ENCODE results near the gene P3H2.

Gene P3H2

GRCh38 chr3:190122198-190122771 is 1.6 kb upstream of the P3H2 start:
- no peak for DNase-seq

- DNase-seq, result no peak
These were observed 686 bp upstream of the P3H2 start for GRCh38 chr3:190121383-190121782.

DNA sequence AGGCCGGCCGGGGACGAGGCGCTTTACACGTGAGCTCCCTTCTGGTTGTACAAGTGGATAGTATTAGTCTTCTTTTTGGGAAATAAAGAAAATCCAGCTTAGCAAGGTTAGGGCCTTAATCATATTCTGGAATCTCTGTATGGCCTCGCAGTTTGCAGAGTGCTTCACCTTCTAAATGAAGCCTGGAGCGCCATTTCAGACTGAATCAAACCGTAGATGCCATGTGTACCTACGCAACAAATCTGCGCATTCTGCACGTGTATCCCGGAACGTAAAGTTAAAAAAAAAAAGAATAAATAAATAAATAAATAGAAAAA is 322 bp upstream of the P3H2 start:
- DNase-seq, result no peak

GRCh38 chr3:190119461-190120268 is 1.0 kb downstream of the P3H2 start:
- no peak for DNase-seq

- no peak for DNase-seq
These were observed 2.3 kb downstream of the P3H2 start for GRCh38 chr3:190118438-190118837.

DNA sequence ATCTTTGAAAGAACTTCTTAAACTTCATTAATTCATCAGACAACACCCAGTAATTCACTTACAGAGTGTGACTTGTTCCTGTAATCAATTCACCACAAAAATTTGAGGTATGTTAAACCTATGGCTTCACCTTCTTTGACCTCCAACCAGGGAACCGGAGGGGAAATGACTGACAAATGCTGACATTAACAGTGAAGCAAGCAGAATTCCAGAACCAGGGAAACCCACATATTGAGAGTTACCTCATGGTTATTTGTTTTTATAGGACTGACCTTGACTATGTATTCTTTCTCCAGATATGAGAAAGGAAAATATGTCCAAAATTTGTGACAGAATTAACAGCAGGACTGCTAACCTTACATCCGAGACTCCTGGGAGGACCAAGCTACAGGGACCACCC is 2.7 kb downstream of the P3H2 start:
- DNase-seq, result no peak

- DNase-seq, result no peak
These were observed 4.1 kb downstream of the P3H2 start for GRCh38 chr3:190116551-190117067.

- DNase-seq, result no peak
These were observed 9.9 kb downstream of the P3H2 start for GRCh38 chr3:190110826-190111225.

DNA sequence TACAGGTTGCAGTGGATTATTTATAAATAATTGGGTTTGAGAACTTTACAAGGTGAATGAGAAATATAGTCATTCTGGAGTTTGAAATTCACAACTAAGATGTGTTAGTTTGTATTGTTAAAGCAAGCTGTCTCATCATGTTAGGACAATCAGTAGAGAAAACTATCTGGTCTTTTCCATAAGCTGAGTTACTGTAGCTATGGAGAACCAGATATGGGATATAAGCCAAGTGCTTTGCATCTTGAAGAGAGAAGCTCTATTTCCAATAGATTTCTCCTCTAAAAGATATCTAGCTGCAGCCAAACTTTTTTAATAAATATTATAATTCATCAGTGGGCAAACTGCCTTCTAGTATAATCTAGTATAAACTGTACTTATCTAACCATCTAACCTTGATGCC is 11.3 kb downstream of the P3H2 start:
- DNase-seq, result no peak

DNA sequence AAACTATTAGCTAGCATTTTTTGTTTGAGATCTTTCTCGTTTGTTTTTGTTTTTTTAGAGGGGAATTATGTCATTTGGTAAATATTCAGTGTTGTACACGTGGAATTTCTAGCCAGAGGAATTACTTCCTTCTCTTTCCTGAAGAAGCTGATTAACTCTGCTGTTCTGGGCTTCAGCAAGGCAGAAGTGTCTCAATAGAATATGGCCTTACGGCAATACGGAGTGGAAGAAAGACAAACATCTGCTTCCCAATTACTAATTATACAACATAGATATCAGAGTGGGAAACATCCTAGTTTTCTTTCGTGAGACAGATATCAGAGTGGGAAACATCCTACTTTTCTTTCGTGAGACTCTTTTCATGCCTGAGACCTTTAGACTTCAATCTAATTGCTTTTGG is 11.9 kb downstream of the P3H2 start:
- no peak for DNase-seq

DNA sequence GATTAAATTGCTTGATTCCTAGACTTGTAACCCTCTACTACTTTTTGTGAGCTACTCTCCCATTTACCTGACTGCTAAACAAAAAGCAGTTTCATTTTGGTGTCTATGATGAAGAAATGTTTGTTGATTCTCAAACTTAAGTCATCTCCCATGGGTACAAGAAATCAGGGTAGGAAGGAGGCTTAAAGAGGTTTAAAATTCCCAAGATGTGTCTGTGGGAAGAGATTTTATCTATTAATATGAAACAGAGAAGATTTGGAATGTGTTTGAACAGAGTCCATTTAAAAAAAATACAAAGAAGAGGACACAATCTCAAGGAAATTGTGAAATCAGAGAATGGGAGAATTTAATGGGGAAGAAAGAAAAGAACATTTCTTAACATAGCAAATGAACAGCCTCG is 14.8 kb downstream of the P3H2 start:
- no peak for DNase-seq

DNA sequence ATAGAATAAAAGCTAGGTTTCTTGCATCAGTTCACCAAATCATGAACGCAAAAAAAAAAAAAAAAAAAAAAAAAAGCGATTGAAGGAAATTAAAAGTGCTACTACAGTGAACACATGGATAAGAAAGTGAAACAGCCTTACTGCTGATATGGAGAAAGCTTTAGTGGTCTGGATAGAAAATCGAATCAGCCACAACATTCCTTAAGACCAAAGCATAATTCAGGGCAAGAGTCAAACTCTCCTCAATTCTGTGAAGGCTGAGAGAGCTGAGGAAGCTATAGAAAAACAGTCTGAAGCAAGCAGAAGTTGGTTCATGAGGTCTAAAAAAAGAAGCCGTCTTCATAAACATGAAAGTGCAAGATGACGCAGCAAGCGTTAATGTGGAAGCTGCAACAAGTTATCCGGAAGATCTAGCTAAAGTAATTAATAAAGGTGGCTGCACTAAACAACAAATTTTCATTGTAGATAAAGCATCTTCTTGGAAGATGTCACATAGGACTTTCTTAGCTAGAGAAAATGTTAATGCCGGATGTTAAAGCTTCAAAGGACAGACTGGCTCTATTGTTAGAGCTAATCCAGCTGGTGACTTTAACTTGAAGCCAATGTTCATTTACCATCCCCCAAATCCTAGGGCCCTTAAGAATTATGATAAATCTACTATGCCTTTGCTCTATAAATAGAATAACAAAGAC is 19.2 kb downstream of the P3H2 start:
- no peak for DNase-seq

DNA sequence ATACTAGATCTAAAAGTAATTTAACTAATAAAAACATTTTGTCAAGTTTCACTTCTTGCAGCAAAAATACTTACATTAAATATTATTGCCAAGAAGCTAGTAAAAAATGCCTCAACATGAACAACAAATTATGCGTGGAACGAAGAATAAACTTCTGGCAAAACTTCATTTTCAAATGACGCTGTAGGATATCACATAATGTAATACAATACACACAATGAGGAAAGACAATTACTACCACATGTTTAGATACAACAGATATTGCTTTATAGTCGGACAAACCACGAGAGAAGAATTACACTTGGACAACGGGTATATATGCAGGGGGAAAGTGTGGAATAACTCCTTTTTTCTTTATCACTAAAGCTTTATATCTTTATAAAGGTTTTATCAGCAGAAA is 21.6 kb downstream of the P3H2 start:
- no peak for DNase-seq

DNA sequence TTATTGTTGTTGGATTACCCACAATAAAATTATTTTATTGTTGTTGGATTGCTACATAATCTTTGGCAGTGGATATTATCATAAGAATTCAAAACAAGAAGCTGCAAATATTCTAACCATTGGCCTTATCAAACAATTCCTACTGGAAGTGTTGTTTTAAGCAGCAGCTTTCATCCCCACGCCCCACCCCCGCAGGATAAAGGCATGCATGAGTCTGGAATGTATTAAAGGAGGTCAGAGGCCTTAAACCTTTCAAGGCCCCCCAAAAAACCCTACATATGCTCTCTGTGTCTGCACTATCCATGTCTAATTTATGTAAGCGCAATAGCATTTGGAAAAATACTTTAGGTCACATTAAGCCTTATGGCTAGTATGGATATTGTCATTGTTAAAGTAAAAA is 23.1 kb downstream of the P3H2 start:
- DNase-seq, result no peak

GRCh38 chr3:190097025-190097424 is 23.7 kb downstream of the P3H2 start:
- DNase-seq, result no peak

DNA sequence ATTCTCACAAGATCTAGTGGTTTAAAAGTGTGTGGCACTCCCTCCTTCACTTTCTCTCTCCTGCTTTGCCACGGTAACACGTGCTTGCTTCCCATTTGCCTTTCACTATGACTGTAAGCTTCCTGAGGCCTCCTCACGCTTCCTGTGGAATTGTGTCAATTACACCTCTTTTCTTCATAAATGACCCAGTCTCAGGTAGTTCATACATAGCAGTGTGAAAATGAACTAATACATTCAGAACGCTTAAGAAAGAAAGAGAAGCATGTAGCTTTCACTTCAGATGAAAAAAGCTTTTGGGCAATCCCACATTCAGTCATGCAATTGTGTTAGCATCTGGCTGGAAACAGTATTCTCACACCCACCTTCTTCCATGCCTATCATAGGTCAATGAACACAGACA is 24.4 kb downstream of the P3H2 start:
- DNase-seq, result no peak

DNA sequence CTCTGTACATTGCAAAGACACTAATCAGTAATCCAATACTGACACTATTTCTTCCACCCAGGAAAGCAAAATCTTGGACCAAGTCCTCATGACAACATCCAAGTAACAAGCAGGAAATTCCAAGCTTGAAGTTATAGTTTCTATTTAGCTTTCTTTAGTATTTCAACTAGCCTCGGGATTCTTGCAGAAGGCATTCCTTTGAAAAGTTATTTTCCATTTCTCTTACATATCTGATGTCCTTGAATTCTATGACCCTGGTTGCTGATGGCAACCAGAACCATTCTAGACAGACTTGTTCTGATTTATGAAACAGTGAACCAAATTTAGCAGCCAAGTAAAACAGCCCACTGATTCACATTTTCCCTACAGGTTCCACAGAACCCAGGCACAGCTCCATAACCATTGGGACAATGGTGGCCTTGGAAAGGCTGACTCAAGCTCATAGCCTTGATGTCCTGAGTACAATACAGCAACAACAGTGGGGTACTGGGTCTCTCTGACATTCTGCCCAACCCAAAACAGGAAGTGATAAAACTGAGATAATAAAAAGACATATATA is 26.5 kb downstream of the P3H2 start:
- no peak for DNase-seq

DNA sequence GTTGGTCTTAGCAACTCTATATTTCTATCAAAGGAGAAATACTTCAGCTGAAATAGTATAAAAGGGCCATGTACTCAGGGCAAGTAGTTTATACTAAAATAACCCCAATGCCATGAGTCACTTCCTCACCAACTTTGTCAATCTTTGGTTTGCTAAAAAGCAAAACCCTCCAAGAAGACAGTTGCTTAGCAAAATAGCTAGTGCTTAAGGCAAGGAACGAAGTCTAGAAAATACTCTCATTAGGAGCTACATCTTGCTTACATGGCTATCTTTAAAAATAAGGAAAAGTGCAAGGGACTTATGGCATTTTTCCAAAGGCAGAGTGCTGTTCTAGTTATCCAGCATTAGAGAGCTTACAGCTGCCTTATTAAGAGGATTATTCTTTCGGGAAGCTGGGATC is 28.4 kb downstream of the P3H2 start:
- DNase-seq, result peak; percentile 29

DNA sequence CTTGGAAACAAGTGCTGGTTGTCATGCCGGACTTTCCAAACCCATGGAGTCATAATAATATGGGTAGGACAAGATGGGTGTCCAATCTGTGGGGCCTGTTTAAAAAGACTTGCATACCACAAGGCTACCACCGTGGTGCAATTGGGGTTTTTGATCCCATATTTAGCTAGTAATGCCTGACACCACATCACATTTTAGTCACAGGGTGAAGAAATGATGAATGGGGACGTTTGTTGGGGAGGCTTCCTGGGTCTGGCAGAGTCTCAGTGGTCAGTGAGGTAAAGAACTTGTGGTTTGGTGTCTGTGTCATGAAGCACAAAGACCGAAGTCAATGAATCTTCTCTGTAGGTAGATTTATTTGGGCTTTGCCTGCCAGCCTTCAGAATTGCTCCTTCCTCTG is 31.0 kb downstream of the P3H2 start:
- DNase-seq, result no peak

DNA sequence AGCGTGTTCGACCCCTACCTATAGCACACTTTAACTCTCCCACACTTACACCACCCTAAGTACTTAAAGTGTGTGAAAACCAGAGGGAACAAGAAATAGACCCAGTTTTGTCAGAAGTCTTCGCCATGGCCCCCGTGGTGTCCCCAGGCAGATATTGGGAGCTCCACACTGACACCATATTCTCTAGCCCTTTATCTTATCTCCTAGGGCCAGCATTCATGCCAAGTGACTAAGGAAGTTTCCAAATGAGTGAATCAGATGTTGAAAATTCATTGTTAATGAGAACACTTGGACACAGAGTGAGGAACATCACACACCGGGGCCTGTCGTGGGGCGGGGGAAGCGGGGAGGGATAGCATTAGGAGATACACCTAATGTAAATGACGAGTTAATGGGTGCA is 31.8 kb downstream of the P3H2 start:
- no peak for DNase-seq

DNA sequence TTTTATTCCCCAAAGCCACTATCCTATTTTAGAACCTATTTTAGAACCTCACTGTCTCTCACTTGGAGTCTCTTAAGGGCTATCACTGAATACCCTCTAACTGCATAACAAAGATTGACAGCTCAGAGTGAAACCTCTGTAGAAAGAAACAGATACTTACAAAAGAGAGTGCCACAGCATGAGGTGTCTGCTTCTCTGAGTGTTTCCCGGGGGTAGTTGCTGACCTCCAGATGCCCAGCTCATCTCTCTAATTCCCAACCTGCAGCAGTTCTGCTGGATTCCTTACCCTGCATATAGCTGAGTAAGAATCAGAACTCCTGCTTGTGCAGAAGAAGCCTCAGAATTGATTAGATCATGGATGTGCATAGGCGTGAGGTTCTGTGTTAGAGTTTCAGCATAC is 34.5 kb downstream of the P3H2 start:
- DNase-seq, result no peak

DNA sequence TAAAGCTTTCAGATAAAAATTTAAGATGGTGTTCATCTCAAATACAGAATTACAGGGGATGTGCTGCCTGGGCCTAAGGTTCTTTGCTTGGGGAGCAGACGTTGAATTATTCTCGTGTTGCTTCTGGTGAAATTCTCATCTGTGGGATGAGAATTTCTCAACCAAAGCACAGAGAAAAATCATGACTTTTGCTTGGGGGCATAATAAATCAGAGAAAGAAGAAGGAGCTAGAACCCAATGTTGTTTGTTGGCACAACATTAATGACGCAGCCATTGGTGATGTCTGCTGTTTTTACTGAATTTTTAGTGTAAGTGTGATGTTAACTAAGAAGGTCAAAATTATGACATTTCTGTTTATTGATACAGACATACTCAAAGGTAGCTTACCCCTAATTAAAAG is 35.7 kb downstream of the P3H2 start:
- DNase-seq, result no peak

- DNase-seq, result no peak
These were observed 37.1 kb downstream of the P3H2 start for GRCh38 chr3:190083635-190084034.

- no peak for DNase-seq
These were observed 39.3 kb downstream of the P3H2 start for GRCh38 chr3:190081389-190081788.
